HG02870 (cell line): Measurements from ENCODE around the gene CFAP299.
"Not testable (repeated sequence)": the region's sequence is repeated elsewhere in the genome, so short reads cannot be mapped to it uniquely, and the experiment has no call there.

ENCODE experiments used
- ATAC-seq: cut with Tn5 transposase; IDR thresholded peaks from one replicate; pipeline ENCODE4 v1.9.1; 2021; ENCODE audit warnings: mild to moderate bottlenecking, moderate library complexity; ENCODE audit not compliant: unreplicated experiment

CFAP299 gene

DNA sequence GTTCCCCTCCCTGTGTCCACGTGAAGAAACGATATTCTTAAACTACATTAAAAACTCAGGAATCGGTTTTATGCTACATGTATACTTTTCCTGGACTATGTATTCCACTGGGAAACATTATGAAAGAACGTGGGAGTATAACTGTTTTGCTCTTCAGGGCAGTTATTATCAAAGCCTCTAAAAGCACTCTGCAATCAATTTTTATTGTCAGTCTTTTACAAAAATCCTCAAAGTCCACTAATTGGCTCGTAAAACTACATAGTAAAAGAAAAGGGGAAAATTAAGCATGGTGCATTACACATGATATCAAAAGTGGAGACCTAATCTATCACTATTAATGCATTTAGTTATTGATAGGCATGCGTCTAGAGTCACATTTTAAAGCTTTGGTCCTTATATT, 11.4 kb upstream of the CFAP299 start:
- ATAC-seq: no peak

- ATAC-seq: no peak
Measured at GRCh38 chr4:80331693-80332092, 3.8 kb upstream of the CFAP299 start.

DNA sequence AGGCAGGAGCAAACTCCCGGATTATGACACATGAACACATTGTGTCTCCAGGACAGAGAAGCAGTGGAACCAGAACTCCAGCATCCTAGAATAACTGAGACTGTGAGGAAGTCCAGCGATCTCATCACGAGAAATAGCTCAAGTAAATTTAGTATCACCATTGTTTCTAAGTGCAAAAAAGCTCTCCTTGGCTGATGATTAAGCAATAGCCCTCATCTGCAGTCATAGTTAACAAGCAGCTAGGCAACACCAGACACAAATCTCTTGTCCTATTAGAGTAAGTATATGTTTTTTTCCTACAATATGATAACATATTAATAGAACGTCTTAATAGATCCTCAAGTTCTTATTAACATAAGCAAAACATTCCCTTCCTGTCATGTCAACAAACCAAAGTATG, 2.4 kb upstream of the CFAP299 start:
- no peak for ATAC-seq

DNA sequence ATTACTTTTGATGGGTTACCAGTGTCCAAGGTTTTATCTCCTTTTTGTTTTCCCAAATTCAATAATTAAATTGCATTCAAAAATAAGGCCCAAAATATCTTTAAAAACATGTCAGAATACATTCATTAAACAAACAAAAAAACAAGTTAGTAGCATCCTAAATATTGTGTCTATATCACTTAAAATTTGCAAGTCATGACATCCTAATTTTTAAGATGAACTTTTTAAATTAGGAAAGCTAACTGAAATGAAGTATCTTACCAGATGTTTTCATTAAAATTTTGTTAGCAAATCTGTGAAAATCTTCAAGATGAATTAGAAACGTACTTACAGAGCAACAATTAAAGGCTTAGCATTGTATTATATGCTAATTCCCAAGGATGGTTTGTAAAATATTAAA, 962 bp upstream of the CFAP299 start:
- ATAC-seq: no peak

GRCh38 chr4:80335226-80335553, 340 bp upstream of the CFAP299 start:
- no peak for ATAC-seq

- no peak for ATAC-seq
Measured at GRCh38 chr4:80336582-80336981, 1.1 kb downstream of the CFAP299 start.

GRCh38 chr4:80340036-80340435, 4.5 kb downstream of the CFAP299 start:
- no peak for ATAC-seq

- not testable (repeated sequence) for ATAC-seq
Measured at GRCh38 chr4:80342684-80343083, 7.2 kb downstream of the CFAP299 start.

GRCh38 chr4:80343887-80344286, 8.4 kb downstream of the CFAP299 start:
- no peak for ATAC-seq

DNA sequence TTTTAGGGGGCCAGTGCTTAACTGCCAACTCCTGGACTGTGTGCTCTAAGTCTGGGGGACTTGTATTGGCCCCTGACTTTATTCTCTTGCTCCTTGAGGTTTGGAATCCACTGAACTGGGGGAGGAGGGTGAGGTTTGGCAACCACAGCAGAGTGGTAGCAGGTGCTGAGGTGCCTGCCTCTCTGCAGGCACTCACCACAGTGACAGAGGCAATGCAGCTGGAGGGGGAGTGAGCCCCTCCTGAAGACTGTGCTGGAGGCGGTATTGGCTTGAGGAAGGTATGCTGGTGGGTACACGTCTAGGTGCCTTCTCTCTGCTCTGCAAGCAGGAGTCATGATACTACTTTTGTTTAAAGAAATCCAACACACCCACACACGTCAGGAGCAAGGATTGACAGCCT, 24.6 kb downstream of the CFAP299 start:
- ATAC-seq: no peak

DNA sequence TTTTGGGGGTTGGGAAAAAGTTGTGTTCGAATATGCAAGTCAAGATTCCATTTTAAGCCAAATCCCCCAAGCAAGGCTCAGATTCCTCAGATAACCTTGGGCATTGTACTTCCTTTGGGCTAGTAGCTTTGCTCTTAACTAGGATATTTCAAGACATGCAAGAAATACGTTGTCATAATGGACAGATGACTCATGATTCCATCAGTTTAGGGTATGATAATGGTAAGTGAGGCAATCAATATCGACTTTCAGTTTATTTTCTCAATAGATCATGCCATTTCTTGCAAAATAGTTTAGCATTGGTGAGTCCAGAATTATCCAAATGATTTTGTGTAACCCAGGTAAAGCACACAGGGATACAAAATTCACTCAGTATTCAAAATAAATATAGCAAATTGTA, 25.4 kb downstream of the CFAP299 start:
- ATAC-seq: no peak

DNA sequence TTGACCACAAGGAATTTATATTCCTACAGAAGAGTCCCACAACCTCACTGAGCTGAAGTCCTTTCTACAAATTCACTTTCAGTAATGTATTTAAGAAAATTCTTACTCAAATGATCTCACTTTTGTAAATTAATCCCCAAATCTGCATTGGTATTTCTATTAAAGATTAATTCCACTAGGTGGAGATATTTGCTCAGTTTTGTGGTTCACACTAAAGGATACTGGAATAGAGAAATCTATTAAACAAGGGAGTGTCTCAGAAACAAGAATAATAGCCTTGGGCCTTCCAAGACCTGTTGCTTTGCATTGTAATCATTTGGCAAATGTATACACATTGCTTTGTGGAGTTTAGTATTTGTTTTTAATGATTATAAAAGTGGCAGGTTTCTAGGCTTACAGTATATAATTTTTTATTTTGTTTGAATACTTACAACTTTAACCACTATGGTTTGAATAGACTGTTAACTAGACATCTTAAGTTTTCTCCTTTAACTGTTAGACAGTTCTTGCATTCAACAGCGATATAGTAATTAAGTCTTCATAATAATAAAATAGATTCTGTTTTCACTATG, 25.9 kb downstream of the CFAP299 start:
- ATAC-seq: no peak

GRCh38 chr4:80362578-80363181, 27.1 kb downstream of the CFAP299 start:
- peak; percentile 58 for ATAC-seq

GRCh38 chr4:80365928-80366327, 30.4 kb downstream of the CFAP299 start:
- ATAC-seq: peak; percentile 73

- ATAC-seq: no peak
Measured at GRCh38 chr4:80367737-80368136, 32.2 kb downstream of the CFAP299 start.

- ATAC-seq: no peak
Measured at GRCh38 chr4:80370635-80371034, 35.1 kb downstream of the CFAP299 start.

DNA sequence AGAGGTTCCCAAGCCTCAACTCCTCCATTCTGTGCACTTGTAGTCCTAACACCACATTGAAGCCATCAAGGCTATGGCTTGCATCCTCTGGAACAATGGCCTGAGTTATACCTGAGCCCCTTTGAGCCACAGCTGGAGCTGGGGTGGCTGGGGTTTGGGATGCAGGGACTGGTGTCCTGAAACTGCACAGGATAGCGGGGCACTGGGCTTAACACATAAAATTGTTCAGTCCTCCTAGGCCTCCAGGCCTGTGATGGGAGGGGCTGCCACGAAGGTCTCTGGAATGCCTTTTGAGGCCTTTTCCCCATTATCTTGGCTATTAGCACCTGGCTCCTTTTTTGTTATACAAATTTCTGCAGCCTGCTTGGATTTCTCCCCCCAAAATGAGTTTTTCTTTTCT, 35.5 kb downstream of the CFAP299 start:
- no peak for ATAC-seq

GRCh38 chr4:80374180-80374579, 38.6 kb downstream of the CFAP299 start:
- ATAC-seq: no peak

GRCh38 chr4:80382090-80382832, 46.7 kb downstream of the CFAP299 start:
- ATAC-seq: no peak

- ATAC-seq: no peak
Measured at GRCh38 chr4:80385397-80386280, 50.1 kb downstream of the CFAP299 start.

DNA sequence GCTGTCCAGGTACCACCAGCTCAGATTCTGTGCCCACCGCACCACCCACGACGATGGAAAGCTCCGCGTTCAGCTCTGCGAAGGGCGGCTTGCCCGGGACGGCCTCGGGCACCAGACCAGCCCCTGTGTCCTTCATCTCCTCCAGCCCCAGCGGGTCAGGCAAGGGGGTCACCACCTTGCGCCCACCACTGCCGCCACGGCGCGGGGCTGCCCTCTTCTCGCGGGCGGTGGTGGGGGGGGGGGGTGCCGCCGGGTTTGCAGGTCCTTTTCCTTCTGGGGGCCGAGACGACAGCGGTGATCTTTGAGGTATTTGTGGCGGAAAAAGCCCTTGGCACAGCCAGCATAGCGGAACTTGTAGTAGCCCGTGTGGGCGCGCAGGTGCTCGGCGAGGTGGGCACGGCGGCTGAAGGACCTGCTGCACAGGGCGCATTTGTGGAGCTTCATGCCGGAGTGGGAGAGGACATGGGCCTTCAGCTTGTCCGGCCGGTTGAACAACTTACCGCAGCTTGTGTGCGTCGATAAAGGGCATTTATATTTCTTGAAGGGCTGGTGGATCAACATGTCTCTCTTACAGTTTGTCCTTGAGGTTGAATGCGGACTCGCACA, 50.9 kb downstream of the CFAP299 start:
- no peak for ATAC-seq
